HAP-1 (cell line): ENCODE data around the gene CASP7.

Experiments used
- DNase-seq, 2 experiments: peaks; one replicate each; pipeline ENCODE4 v3.0.0-alpha.2; 2016 to 2020; ENCODE audit warnings: low spot score in 2 of 2
- H3K27me3 ChIP-seq: fragments of 250-450 bp; sonication (Bioruptor Pico); 2 replicates; pipeline ENCODE4 v1.5.1; 2020; ENCODE audit warnings: low read depth, mild to moderate bottlenecking, moderate library complexity
- H3K36me3 ChIP-seq: fragments of 250-450 bp; sonication (Bioruptor Pico); replicated peaks from 2 replicates; pipeline ENCODE4 v1.5.1; 2020; ENCODE audit warnings: mild to moderate bottlenecking
- H3K4me1 ChIP-seq: fragments of 250-450 bp; sonication (Bioruptor Pico); 2 replicates; pipeline ENCODE4 v1.5.1; 2020; ENCODE audit warnings: mild to moderate bottlenecking
- H3K4me3 ChIP-seq: fragments of 250-450 bp; sonication (Bioruptor Pico); 2 replicates; pipeline ENCODE4 v1.5.1; 2020; ENCODE audit warnings: mild to moderate bottlenecking, moderate library complexity
- H3K9me3 ChIP-seq: fragments of 250-450 bp; sonication (Bioruptor Pico); 2 replicates; pipeline ENCODE4 v1.5.1; 2020; ENCODE audit warnings: mild to moderate bottlenecking, moderate library complexity
- in situ Hi-C: fragments of 300-500 bp; cut with MboI; formaldehyde crosslinking; loops from 3 replicates; pipeline ENCODE4 v1.14.3; 2020; ENCODE audit warnings: low sequenced_read_pairs, inconsistent platforms, mixed read lengths

CASP7 gene

GRCh38 chr10:113686028-113686427, 6.3 kb downstream of the CASP7 start:
- in situ Hi-C loops = no loop called here
- no peak for DNase-seq

GRCh38 chr10:113687037-113687436, 7.3 kb downstream of the CASP7 start:
- in situ Hi-C loops = no loop called here
- no peak for DNase-seq
- Histone ChIP-seq H3K9me3 (no peaks in the 10 kb centered on the region), H3K36me3 (no peaks in the 10 kb centered on the region), H3K4me3 (no peak overlapping the region), H3K27me3 (no peaks in the 10 kb centered on the region), H3K4me1 (no peaks in the 10 kb centered on the region)

More at GRCh38 chr10:113686028-113686427, 6.3 kb downstream of the CASP7 start:
- Histone ChIP-seq H3K9me3 (no peaks in the 10 kb centered on the region), H3K4me3 (no peak overlapping the region), H3K27me3 (no peaks in the 10 kb centered on the region), H3K4me1 (peaks cover under 1% of the 10 kb centered on the region; the same call in 1 of the 2 replicates), H3K36me3 (no peaks in the 10 kb centered on the region)

DNA sequence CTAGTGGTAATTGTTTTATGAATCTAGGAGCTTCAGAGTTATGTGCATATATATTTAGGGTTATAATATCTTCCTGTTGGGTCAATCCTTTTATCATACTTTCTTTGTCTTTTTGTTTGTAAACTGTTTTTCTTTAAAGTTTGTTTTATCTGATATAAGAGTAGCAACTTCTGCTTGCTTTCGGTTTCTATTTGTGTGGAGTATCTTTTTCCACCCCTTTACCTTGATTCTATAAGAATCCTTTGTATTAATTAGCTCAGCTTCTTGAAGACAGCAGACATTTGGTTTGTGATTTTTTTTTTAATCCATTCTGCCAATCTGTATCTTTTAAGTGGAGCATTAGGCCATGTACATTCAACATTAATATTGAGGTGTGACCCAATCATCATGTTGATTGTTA, 9.3 kb downstream of the CASP7 start:
- H3K4me1 ChIP-seq = no peaks in the 10 kb centered on the region
- no peaks in the 10 kb centered on the region for H3K36me3 ChIP-seq
- no peak for DNase-seq
- peaks cover 11% of the 10 kb centered on the region for H3K9me3 ChIP-seq
- in situ Hi-C loops = no loop called here
- H3K27me3 ChIP-seq = no peaks in the 10 kb centered on the region
- no peak overlapping the region for H3K4me3 ChIP-seq

DNA sequence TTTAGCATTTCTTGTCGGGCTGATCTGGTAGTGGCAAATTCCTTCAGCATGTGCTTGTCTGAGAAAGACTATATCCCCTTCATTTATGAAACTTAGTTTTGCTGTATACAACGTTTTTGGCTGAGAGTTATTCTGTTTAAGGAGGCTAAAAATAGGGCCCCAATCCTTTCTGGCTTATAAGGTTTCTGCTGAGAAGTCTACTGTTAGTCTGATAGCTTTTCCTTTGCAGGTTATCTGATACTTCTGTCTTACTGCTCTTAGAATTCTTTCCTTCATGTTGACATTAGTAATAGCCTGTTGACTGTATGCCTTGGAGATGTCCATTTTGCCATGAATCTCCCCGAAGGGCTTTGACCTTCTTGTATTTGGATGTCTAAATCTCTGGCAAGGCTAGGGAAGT, 9.9 kb downstream of the CASP7 start:
- in situ Hi-C loops = no loop called here
- Histone ChIP-seq H3K4me3 (no peak overlapping the region), H3K27me3 (no peaks in the 10 kb centered on the region), H3K9me3 (peaks cover 11% of the 10 kb centered on the region), H3K4me1 (no peaks in the 10 kb centered on the region), H3K36me3 (no peaks in the 10 kb centered on the region)
- DNase-seq = no peak

- H3K9me3 ChIP-seq = peaks cover 11% of the 10 kb centered on the region
- in situ Hi-C loops = no loop called here
- no peaks in the 10 kb centered on the region for H3K4me1 ChIP-seq
- H3K4me3 ChIP-seq = no peak overlapping the region
- H3K36me3 ChIP-seq = no peaks in the 10 kb centered on the region
- H3K27me3 ChIP-seq = no peaks in the 10 kb centered on the region
- no peak for DNase-seq
Observed at GRCh38 chr10:113690749-113691148, 11.0 kb downstream of the CASP7 start.

DNA sequence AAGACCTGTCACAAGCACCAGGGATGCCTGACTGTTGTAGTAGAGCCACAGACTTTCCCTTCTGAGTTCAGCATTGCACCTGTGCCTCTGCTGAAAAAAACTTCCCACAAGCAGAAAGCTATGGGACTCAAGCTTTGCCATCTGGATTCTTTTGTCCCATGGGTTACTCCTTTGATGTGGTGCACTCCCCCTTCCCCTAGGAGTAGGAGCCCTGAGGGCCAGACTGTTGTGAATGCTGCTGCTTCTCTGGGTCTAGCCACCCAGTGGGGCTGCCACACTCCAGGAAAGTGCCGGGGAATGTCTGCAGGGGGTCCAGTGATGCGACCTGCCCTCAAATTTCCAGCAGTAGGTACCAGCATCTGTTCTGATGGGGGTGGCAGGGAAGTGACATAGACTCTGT, 11.7 kb downstream of the CASP7 start:
- DNase-seq = no peak
- Histone ChIP-seq H3K4me1 (no peaks in the 10 kb centered on the region), H3K4me3 (no peak overlapping the region), H3K9me3 (peaks cover 11% of the 10 kb centered on the region), H3K36me3 (no peaks in the 10 kb centered on the region), H3K27me3 (no peaks in the 10 kb centered on the region)
- in situ Hi-C loops = no loop called here

DNA sequence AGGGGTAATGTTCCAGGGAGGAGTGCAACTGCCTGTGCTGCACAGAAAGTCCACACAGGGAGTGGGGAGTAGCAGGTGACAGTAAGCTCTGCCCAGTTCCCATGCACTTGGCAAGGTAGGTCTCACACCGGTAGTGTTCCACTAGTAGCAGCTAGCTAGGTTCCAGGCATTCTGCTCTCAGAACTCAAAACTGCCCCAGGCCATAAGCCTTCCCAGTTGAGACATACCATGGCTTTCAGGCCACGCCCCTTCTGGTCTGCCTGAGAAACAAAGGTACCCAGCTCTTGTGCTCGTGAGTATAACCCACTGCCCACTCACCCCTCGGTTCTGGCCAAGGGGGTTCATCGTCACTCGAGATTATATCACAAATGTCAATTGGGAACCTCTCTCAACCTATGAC, 12.6 kb downstream of the CASP7 start:
- no peaks in the 10 kb centered on the region for H3K27me3 ChIP-seq
- in situ Hi-C loops = no loop called here
- H3K4me1 ChIP-seq = no peaks in the 10 kb centered on the region
- H3K4me3 ChIP-seq = no peak overlapping the region
- no peaks in the 10 kb centered on the region for H3K36me3 ChIP-seq
- no peak for DNase-seq
- peaks cover 11% of the 10 kb centered on the region for H3K9me3 ChIP-seq

GRCh38 chr10:113693348-113693747, 13.6 kb downstream of the CASP7 start:
- DNase-seq = no peak
- peaks cover 11% of the 10 kb centered on the region for H3K9me3 ChIP-seq
- H3K36me3 ChIP-seq = peaks cover 6% of the 10 kb centered on the region; the same call in 1 of the 2 replicates
- H3K4me1 ChIP-seq = no peaks in the 10 kb centered on the region
- H3K4me3 ChIP-seq = no peak overlapping the region
- no peaks in the 10 kb centered on the region for H3K27me3 ChIP-seq
- in situ Hi-C loops = no loop called here

- DNase-seq = no peak
- Histone ChIP-seq H3K9me3 (peaks cover 11% of the 10 kb centered on the region), H3K4me3 (no peak overlapping the region), H3K27me3 (no peaks in the 10 kb centered on the region), H3K36me3 (peaks cover 11% of the 10 kb centered on the region), H3K4me1 (no peaks in the 10 kb centered on the region)
- in situ Hi-C loops = no loop called here
Observed at GRCh38 chr10:113695691-113696090, 16.0 kb downstream of the CASP7 start.

- no peak overlapping the region for H3K4me3 ChIP-seq
- H3K36me3 ChIP-seq = peaks cover 11% of the 10 kb centered on the region
- in situ Hi-C loops = no loop called here
- no peaks in the 10 kb centered on the region for H3K4me1 ChIP-seq
- no peaks in the 10 kb centered on the region for H3K27me3 ChIP-seq
- H3K9me3 ChIP-seq = peaks cover 10% of the 10 kb centered on the region
- DNase-seq = no peak
Observed at GRCh38 chr10:113697595-113697994, 17.9 kb downstream of the CASP7 start.

DNA sequence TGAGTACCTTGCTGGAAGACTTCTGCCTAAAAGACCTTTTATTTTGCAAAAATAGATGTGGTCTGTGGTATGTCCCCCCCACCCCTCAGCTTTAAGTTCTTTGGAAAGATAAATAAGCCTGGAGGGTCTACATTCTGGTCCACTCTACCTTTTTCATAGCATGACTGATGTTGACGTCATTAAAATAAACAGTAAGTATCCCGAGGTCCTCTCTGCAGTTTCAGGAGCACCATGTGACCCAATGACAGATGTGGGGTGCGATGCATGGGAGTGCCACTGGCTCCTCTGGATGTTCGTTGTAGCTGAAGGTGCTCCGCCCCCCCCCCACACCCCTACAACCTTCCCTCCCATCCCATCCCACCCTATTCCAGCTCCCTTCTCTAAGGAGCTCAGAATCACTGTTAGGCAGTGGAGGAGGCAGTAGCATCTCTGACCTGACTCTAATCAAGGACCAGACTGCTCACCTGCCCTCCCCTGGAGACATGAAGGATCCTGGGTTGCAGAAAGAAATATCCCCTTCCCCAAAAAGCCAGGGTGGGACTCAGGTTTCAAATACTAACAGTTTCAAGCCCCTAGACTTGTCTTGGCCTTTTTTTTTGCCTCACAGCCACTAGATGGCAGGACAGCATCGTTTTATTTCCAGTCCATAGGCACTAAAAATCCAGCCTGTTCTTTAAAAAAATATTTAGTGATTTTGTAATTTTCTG, 25.1 kb downstream of the CASP7 start:
- in situ Hi-C loops = loop anchor here (5.0 kb wide), 1 partner anchor 398 kb away; no protein-coding TSS in a partner anchor
- no peaks in the 10 kb centered on the region for H3K27me3 ChIP-seq
- no peaks in the 10 kb centered on the region; the same call in 1 of the 2 replicates for H3K36me3 ChIP-seq
- no peaks in the 10 kb centered on the region for H3K9me3 ChIP-seq
- no peaks in the 10 kb centered on the region for H3K4me1 ChIP-seq
- no peak overlapping the region for H3K4me3 ChIP-seq
- peak; percentile 36 to 51 for DNase-seq

DNA sequence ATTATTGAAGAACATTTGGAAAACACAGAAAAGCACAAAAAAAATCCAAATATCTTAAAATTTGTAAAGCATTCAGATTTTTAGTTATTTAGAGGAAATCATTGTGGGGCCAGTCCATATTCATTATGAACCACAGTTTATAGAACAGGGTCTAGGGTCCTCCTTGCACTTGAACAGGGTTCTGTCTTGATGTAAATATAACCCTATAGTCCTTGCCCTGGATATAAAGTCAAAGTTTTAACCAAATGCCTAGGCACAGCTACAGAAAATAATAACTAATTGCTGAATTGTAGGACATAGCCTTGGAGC, 25.6 kb downstream of the CASP7 start:
- in situ Hi-C loops = loop anchor here (5.0 kb wide), 1 partner anchor 397 kb away; no protein-coding TSS in a partner anchor
- no peaks in the 10 kb centered on the region for H3K27me3 ChIP-seq
- no peaks in the 10 kb centered on the region for H3K4me1 ChIP-seq
- H3K36me3 ChIP-seq = no peaks in the 10 kb centered on the region; the same call in 1 of the 2 replicates
- H3K4me3 ChIP-seq = no peak overlapping the region
- H3K9me3 ChIP-seq = no peaks in the 10 kb centered on the region
- DNase-seq = no peak

DNA sequence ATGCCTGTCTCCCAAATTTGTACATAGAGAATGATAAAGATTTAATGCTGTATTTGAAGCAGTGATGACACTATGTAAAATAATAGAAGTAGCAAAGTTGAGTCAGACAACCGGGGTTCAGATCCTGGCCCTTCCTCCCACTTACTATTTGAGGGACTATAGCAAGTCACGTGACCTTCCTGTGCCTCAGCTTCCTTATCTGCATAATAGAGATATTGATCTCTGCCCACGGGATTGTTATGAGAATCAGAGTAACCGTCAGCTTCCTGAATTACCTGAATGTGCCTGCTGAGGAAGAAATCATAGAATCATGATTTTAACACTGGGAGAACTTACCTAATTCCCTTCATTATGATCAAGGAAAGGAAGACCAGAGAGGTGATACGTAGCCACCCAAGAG, 26.9 kb downstream of the CASP7 start:
- H3K27me3 ChIP-seq = no peaks in the 10 kb centered on the region
- no peaks in the 10 kb centered on the region for H3K4me1 ChIP-seq
- H3K9me3 ChIP-seq = no peaks in the 10 kb centered on the region
- H3K4me3 ChIP-seq = no peak overlapping the region
- no peak for DNase-seq
- H3K36me3 ChIP-seq = no peaks in the 10 kb centered on the region; the same call in 1 of the 2 replicates
- in situ Hi-C loops = loop anchor here (5.0 kb wide), 1 partner anchor 396 kb away; no protein-coding TSS in a partner anchor

DNA sequence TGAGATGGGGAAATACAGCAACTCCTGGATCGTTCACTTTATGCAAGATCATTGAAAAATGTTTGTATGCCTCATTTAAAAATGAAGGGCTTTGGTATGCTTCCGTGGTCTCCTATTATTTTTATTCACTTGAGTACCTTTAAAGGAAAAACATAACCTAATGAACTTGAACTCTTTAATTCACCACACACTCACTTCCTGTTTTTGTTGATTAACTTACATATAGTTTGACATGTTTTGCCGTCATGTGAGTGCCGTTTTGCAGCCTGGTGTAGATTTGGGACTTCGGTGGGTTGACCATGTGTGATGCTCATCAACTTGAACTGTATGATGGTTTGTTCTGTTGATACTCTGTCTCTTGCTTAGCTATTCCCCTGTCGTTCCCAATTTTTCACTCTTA, 28.9 kb downstream of the CASP7 start:
- H3K27me3 ChIP-seq = no peaks in the 10 kb centered on the region
- no peaks in the 10 kb centered on the region for H3K9me3 ChIP-seq
- no peaks in the 10 kb centered on the region; the same call in 1 of the 2 replicates for H3K36me3 ChIP-seq
- DNase-seq = no peak
- in situ Hi-C loops = loop anchor here (5.0 kb wide), 1 partner anchor 394 kb away; no protein-coding TSS in a partner anchor
- H3K4me3 ChIP-seq = no peak overlapping the region
- H3K4me1 ChIP-seq = no peaks in the 10 kb centered on the region
